Hepatocyte (in vitro differentiated cells): Measurements from ENCODE around the gene GRK3.

Experiments
- EZH2 ChIP-seq: fragments of 200-600 bp; sonication (generic); IDR thresholded peaks from 2 replicates; pipeline ENCODE4 v1.6.1; 2016; ENCODE audit warnings: antibody characterized with exemption, mild to moderate bottlenecking, borderline replicate concordance
- TF ChIP-seq, protein P1 (sequence below): fragments of 200-600 bp; sonication (generic); IDR thresholded peaks from 2 replicates; pipeline ENCODE4 v1.5.1; 2016; ENCODE audit warnings: antibody characterized with exemption, mild to moderate bottlenecking; ENCODE audit not compliant: poor library complexity

GRCh38 chr22:25736378-25737011 lies 172.0 kb downstream of the GRK3 start:
- TF ChIP-seq, protein P1, sequence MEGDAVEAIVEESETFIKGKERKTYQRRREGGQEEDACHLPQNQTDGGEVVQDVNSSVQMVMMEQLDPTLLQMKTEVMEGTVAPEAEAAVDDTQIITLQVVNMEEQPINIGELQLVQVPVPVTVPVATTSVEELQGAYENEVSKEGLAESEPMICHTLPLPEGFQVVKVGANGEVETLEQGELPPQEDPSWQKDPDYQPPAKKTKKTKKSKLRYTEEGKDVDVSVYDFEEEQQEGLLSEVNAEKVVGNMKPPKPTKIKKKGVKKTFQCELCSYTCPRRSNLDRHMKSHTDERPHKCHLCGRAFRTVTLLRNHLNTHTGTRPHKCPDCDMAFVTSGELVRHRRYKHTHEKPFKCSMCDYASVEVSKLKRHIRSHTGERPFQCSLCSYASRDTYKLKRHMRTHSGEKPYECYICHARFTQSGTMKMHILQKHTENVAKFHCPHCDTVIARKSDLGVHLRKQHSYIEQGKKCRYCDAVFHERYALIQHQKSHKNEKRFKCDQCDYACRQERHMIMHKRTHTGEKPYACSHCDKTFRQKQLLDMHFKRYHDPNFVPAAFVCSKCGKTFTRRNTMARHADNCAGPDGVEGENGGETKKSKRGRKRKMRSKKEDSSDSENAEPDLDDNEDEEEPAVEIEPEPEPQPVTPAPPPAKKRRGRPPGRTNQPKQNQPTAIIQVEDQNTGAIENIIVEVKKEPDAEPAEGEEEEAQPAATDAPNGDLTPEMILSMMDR = no peak
- no peak for TF ChIP-seq EZH2
